PFSK-1 (cell line): ENCODE measurements around the gene PHF12.

Experiments
- FOXP2 ChIP-seq: optimal IDR thresholded peaks from 2 replicates; pipeline ENCODE3; 2011; ENCODE audit warnings: borderline replicate concordance, control low read depth, inconsistent platforms; ENCODE audit not compliant: insufficient read depth; ENCODE audit errors: extremely low read length, extremely low read depth
- POLR2AphosphoS5 ChIP-seq: IDR thresholded peaks from 2 replicates; pipeline ENCODE4 v1.6.1; 2012; ENCODE audit warnings: low read depth, mild to moderate bottlenecking, control low read depth, low read length, moderate library complexity
- REST ChIP-seq, 2 experiments: IDR thresholded peaks; 2 replicates each; pipeline versions ENCODE4 v1.6.1 to v1.8.0; 2011 to 2012; ENCODE audit warnings: low read depth in 2 of 2, low read length in 2 of 2, control low read depth in 1 of 2, inconsistent platforms in 1 of 2, mild to moderate bottlenecking in 1 of 2, moderate library complexity in 1 of 2; ENCODE audit not compliant: insufficient read depth in 1 of 2
- SIN3A ChIP-seq: IDR thresholded peaks from 2 replicates; pipeline ENCODE4 v1.6.1; 2012; ENCODE audit warnings: mild to moderate bottlenecking, low read length, moderate library complexity, borderline replicate concordance; ENCODE audit not compliant: insufficient read depth
- TAF1 ChIP-seq: IDR thresholded peaks from 2 replicates; pipeline ENCODE4 v1.6.1; 2012; ENCODE audit warnings: low read length, control low read depth, borderline replicate concordance; ENCODE audit not compliant: insufficient read depth

Gene PHF12

GRCh38 chr17:28918295-28918694 lies 33.0 kb downstream of the PHF12 start:
- no peak for TF ChIP-seq FOXP2
- no peak for TF ChIP-seq REST (IDR thresholded peaks at IDR 0.05; ENCODE audit: insufficient read depth in 1 of 2, low read depth in 2 of 2, low read length in 2 of 2)
- no peak for TF ChIP-seq TAF1
- TF ChIP-seq SIN3A, result no peak
- TF ChIP-seq POLR2AphosphoS5, result no peak

GRCh38 chr17:28917465-28917864 lies 33.9 kb downstream of the PHF12 start:
- no peak for TF ChIP-seq SIN3A
- TF ChIP-seq POLR2AphosphoS5, result no peak
- TF ChIP-seq FOXP2, result no peak
- TF ChIP-seq REST (IDR thresholded peaks at IDR 0.05; ENCODE audit: insufficient read depth in 1 of 2, low read depth in 2 of 2, low read length in 2 of 2), result no peak
- TF ChIP-seq TAF1, result no peak

DNA sequence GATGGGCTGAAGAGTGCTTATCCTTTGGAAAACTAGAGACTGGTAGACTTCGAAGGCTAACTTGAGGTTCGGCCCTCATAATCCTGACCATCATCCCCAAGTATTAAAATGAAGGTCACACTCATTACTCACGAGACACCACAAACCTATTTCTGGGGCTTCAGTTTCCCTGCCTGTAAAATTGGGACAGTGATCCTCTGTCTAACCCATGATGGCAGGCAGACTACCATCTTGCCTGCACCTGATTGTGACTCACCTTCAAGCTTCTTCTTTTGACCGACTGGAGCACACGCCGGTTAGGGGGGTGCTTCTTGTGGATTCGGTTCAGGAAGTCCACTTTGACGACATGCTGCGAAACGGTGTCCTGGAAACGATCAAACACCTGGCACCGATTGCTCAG lies 34.3 kb downstream of the PHF12 start:
- no peak for TF ChIP-seq SIN3A
- no peak for TF ChIP-seq TAF1
- TF ChIP-seq FOXP2, result no peak
- TF ChIP-seq REST (IDR thresholded peaks at IDR 0.05; ENCODE audit: insufficient read depth in 1 of 2, low read depth in 2 of 2, low read length in 2 of 2), result no peak

GRCh38 chr17:28916302-28916934 lies 34.9 kb downstream of the PHF12 start:
- no peak for TF ChIP-seq FOXP2
- TF ChIP-seq TAF1, result no peak
- TF ChIP-seq REST (IDR thresholded peaks at IDR 0.05; ENCODE audit: insufficient read depth in 1 of 2, low read depth in 2 of 2, low read length in 2 of 2), result no peak
- TF ChIP-seq SIN3A, result no peak
- TF ChIP-seq POLR2AphosphoS5, result no peak

- no peak for TF ChIP-seq FOXP2
- no peak for TF ChIP-seq SIN3A
- TF ChIP-seq POLR2AphosphoS5, result no peak
- TF ChIP-seq REST (IDR thresholded peaks at IDR 0.05; ENCODE audit: insufficient read depth in 1 of 2, low read depth in 2 of 2, low read length in 2 of 2), result no peak
These were observed 38.4 kb downstream of the PHF12 start for GRCh38 chr17:28912938-28913333.
